Osteocyte (in vitro differentiated cells): Measurements from ENCODE around the gene SLC38A8. TPM values are rescaled to one million over a fixed set of nuclear protein-coding genes. Genes with fewer than 3 reads are reported as not detected.

Experiments used
- DNase-seq: peaks from one replicate; pipeline ENCODE4 v3.0.0; 2021; ENCODE audit warnings: mixed read lengths; ENCODE audit not compliant: unreplicated experiment; ENCODE audit errors: extremely low spot score
- H3K27ac Mint-ChIP-seq: one replicate; pipeline ENCODE4 v1.8.0; 2021; ENCODE audit warnings: mild to moderate bottlenecking, mixed read lengths; ENCODE audit not compliant: unreplicated experiment
- H3K27me3 Mint-ChIP-seq: one replicate; pipeline ENCODE4 v1.8.0; 2021; ENCODE audit warnings: mixed read lengths; ENCODE audit not compliant: unreplicated experiment
- H3K36me3 Mint-ChIP-seq: one replicate; pipeline ENCODE4 v1.8.0; 2021; ENCODE audit warnings: mixed read lengths; ENCODE audit not compliant: unreplicated experiment
- H3K4me1 Mint-ChIP-seq: one replicate; pipeline ENCODE4 v1.8.0; 2021; ENCODE audit warnings: mixed read lengths; ENCODE audit not compliant: unreplicated experiment
- H3K4me3 Mint-ChIP-seq: one replicate; pipeline ENCODE4 v1.8.0; 2021; ENCODE audit warnings: mild to moderate bottlenecking, moderate library complexity, mixed read lengths; ENCODE audit not compliant: unreplicated experiment
- H3K9me3 Mint-ChIP-seq: one replicate; pipeline ENCODE4 v1.8.0; 2021; ENCODE audit warnings: mixed read lengths; ENCODE audit not compliant: unreplicated experiment
- CTCF ChIP-seq: fragments of 200-600 bp; sonication (generic); IDR thresholded peaks from 2 replicates; pipeline ENCODE4 v1.5.0; 2021; ENCODE audit warnings: antibody characterized with exemption, mild to moderate bottlenecking, moderate library complexity
- total RNA-seq: library from RNA; stranded (reverse); gene quantifications from 2 replicates; pipeline ENCODE4 v1.2.1, GENCODE V29; 2021

The SLC38A8 gene
- total RNA-seq, 1 donor from 2014 or later = not detected

- TF ChIP-seq CTCF = no peak
- Mint-ChIP-seq H3K27me3 (no peaks in the 10 kb centered on the region), H3K27ac (no peak overlapping the region), H3K4me3 (no peak overlapping the region), H3K9me3 (no peaks in the 10 kb centered on the region), H3K36me3 (peaks cover 59% of the 10 kb centered on the region), H3K4me1 (no peaks in the 10 kb centered on the region)
- DNase-seq = no peak
Observed at GRCh38 chr16:84055366-84055765, 12.8 kb upstream of the SLC38A8 start.

GRCh38 chr16:84054916-84055315 is 12.3 kb upstream of the SLC38A8 start:
- H3K9me3 Mint-ChIP-seq = no peaks in the 10 kb centered on the region
- no peak for TF ChIP-seq CTCF
- no peak for DNase-seq
- no peaks in the 10 kb centered on the region for H3K27me3 Mint-ChIP-seq
- no peak overlapping the region for H3K27ac Mint-ChIP-seq
- no peaks in the 10 kb centered on the region for H3K4me1 Mint-ChIP-seq
- peaks cover 59% of the 10 kb centered on the region for H3K36me3 Mint-ChIP-seq
- H3K4me3 Mint-ChIP-seq = no peak overlapping the region

DNA sequence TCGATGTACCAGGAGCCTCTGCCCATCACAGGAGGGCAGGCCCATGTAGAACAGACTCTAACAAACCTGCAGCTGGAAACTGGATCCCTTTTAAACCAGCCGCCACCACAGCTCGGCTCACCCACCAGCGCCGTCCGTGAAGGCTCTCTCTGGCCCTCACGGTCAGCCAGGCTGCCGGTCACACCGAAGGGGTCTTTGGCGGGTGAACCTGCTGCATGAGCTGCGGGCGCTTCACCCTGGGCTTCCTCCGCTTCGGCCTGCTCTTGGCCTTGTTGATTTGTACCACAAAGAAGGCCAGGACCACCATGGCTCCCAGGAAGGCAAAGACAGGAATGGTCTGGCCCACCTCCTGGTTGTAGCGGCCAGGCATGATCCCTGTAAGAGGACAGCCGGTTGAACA is 11.7 kb upstream of the SLC38A8 start:
- Mint-ChIP-seq H3K27me3 (no peaks in the 10 kb centered on the region), H3K4me3 (no peak overlapping the region), H3K4me1 (no peaks in the 10 kb centered on the region), H3K36me3 (peaks cover 56% of the 10 kb centered on the region), H3K27ac (no peak overlapping the region), H3K9me3 (no peaks in the 10 kb centered on the region)
- no peak for TF ChIP-seq CTCF
- DNase-seq = no peak

GRCh38 chr16:84053237-84053636 is 10.6 kb upstream of the SLC38A8 start:
- no peak for TF ChIP-seq CTCF
- H3K27me3 Mint-ChIP-seq = no peaks in the 10 kb centered on the region

DNA sequence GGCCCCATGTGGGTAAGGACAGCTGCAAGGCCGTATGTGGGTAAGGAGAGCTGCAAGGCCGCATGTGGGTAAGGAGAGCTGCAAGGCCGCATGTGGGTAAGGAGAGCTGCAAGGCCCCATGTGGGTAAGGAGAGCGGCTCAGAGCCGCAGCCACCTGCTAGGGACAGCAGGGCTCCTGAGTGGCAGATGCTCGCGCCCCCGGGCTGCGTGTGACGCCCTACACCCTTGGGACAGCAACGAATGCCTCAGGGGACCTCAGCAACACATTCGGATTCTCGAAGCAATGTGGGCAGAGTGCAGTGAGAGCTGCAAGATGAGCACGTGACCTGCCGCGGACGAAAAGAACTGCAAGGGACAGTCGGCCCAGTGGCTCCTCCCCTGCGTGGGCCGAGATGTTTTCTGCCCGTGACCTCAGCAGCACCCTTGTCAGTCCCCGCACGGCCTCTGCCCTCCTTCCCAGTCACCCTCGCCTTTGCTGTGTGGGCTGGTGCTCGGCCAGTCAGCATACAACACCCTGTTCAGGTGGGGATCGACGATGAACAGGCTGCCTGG is 9.6 kb upstream of the SLC38A8 start:
- Mint-ChIP-seq H3K27me3 (no peaks in the 10 kb centered on the region), H3K9me3 (no peaks in the 10 kb centered on the region), H3K36me3 (peaks cover 43% of the 10 kb centered on the region), H3K27ac (no peak overlapping the region), H3K4me3 (no peak overlapping the region), H3K4me1 (no peaks in the 10 kb centered on the region)
- no peak for TF ChIP-seq CTCF
- no peak for DNase-seq

More at GRCh38 chr16:84053237-84053636, 10.6 kb upstream of the SLC38A8 start:
- no peak overlapping the region for H3K27ac Mint-ChIP-seq
- no peaks in the 10 kb centered on the region for H3K9me3 Mint-ChIP-seq
- DNase-seq = no peak
- peaks cover 54% of the 10 kb centered on the region for H3K36me3 Mint-ChIP-seq
- no peak overlapping the region for H3K4me3 Mint-ChIP-seq
- no peaks in the 10 kb centered on the region for H3K4me1 Mint-ChIP-seq
